SK-N-SH (cell line): ENCODE results near the gene PIR. TPM values are rescaled to one million over a fixed set of nuclear protein-coding genes. Genes with fewer than 3 reads are reported as not detected.

Experiments used
- CTCF ChIA-PET: fragments of 300-600, 350-600 bp; formaldehyde crosslinking; extraction: SDS; loops from one replicate; lab custom pipeline; 2021; lab: Yijun Ruan, JAX
- POLR2A ChIA-PET: fragments of 350-600 bp; sonication (Branson Sonifier 250); formaldehyde crosslinking; extraction: SDS; loops from one replicate; lab custom pipeline; 2020; ENCODE audit warnings: antibody characterized with exemption, inconsistent platforms; lab: Yijun Ruan, JAX
- DNase-seq: peaks from one replicate; pipeline ENCODE4 v3.0.0; 2012
- H2AFZ ChIP-seq: fragments of 200-600 bp; sonication (generic); 2 replicates; pipeline ENCODE4 v1.8.1; 2016; ENCODE audit warnings: antibody characterized with exemption, mild to moderate bottlenecking, low read depth
- H3F3A ChIP-seq: fragments of 200-600 bp; sonication (generic); replicated peaks from 2 replicates; pipeline ENCODE3; 2016; ENCODE audit warnings: antibody characterized with exemption, mild to moderate bottlenecking; ENCODE audit not compliant: insufficient read depth
- H3K27ac ChIP-seq, 2 experiments: fragments of 200-500 bp in 1 of 2; fragments of 200-600 bp in 1 of 2; sonication (Bioruptor generic) in 1 of 2; sonication (generic), shearing (Covaris generic) in 1 of 2; 2 replicates each; pipeline versions ENCODE4 v1.5.1 to v1.6.1; 2014 to 2016; ENCODE audit warnings: low read depth in 2 of 2, inconsistent platforms in 1 of 2, low read length in 1 of 2, mild to moderate bottlenecking in 1 of 2, mixed read lengths in 1 of 2
- H3K27me3 ChIP-seq: fragments of 200-600 bp; sonication (generic), shearing (Covaris generic); 2 replicates; pipeline ENCODE4 v1.6.1; 2016; ENCODE audit warnings: mixed run types; ENCODE audit not compliant: insufficient read depth
- H3K36me3 ChIP-seq, 2 experiments: fragments of 200-500 bp in 1 of 2; fragments of 200-600 bp in 1 of 2; sonication (Bioruptor generic) in 1 of 2; sonication (generic) in 1 of 2; replicated peaks in 1 of 2; 2 replicates each; pipeline versions ENCODE3 to v1.5.1; 2014 to 2016; ENCODE audit warnings: low read length in 1 of 2, mild to moderate bottlenecking in 1 of 2; ENCODE audit not compliant: insufficient read depth in 2 of 2, control insufficient read depth in 1 of 2
- H3K4me1 ChIP-seq, 2 experiments: fragments of 200-500 bp in 1 of 2; fragments of 200-600 bp in 1 of 2; sonication (Bioruptor generic) in 1 of 2; sonication (generic), shearing (Covaris generic) in 1 of 2; 2 replicates each; pipeline versions ENCODE4 v1.5.1 to v1.6.1; 2014 to 2016; ENCODE audit warnings: low read depth in 1 of 2, low read length in 1 of 2, mixed run types in 1 of 2; ENCODE audit not compliant: insufficient read depth in 2 of 2, control insufficient read depth in 1 of 2
- H3K4me2 ChIP-seq: fragments of 200-600 bp; sonication (generic), shearing (Covaris generic); 2 replicates; pipeline ENCODE4 v1.6.1; 2017; ENCODE audit warnings: mixed run types
- H3K4me3 ChIP-seq, 2 experiments: fragments of 200-500 bp in 1 of 2; fragments of 200-600 bp in 1 of 2; sonication (Bioruptor generic) in 1 of 2; sonication (generic), shearing (Covaris generic) in 1 of 2; 2 replicates each; pipeline versions ENCODE4 v1.5.1 to v1.8.1; 2014 to 2016; ENCODE audit warnings: low read depth in 2 of 2, inconsistent platforms in 1 of 2, low read length in 1 of 2, mild to moderate bottlenecking in 1 of 2, mixed read lengths in 1 of 2, moderate library complexity in 1 of 2
- H3K79me2 ChIP-seq: fragments of 200-600 bp; sonication (generic); 2 replicates; pipeline ENCODE4 v1.8.1; 2017; ENCODE audit warnings: mild to moderate bottlenecking; ENCODE audit not compliant: insufficient read depth
- H3K9ac ChIP-seq: fragments of 200-600 bp; sonication (generic); 2 replicates; pipeline ENCODE4 v1.6.1; 2017; ENCODE audit warnings: mixed run types
- H3K9me2 ChIP-seq: fragments of 200-600 bp; sonication (generic); 2 replicates; pipeline ENCODE4 v1.6.1; 2017; ENCODE audit warnings: mixed run types
- H3K9me3 ChIP-seq: fragments of 200-600 bp; sonication (generic); 2 replicates; pipeline ENCODE4 v1.6.1; 2017; ENCODE audit warnings: mixed run types, mild to moderate bottlenecking, moderate library complexity
- H4K20me1 ChIP-seq: fragments of 200-600 bp; sonication (generic); 2 replicates; pipeline ENCODE4 v1.6.1; 2017; ENCODE audit warnings: mild to moderate bottlenecking, mixed run types; ENCODE audit not compliant: insufficient read depth
- CHD2 ChIP-seq: fragments of 150-350 bp; IDR thresholded peaks from 2 replicates; pipeline ENCODE4 v1.6.1; 2018; ENCODE audit warnings: low read length; ENCODE audit not compliant: partially characterized antibody
- CTCF ChIP-seq: fragments of 200-600 bp; sonication (generic); IDR thresholded peaks from 2 replicates; pipeline ENCODE4 v1.6.1; 2017; ENCODE audit warnings: antibody characterized with exemption, mild to moderate bottlenecking, moderate library complexity
- EZH2phosphoT487 ChIP-seq: fragments of 200-600 bp; sonication (generic); IDR thresholded peaks from 2 replicates; pipeline ENCODE4 v1.6.1; 2017; ENCODE audit warnings: low read depth, mixed run types, mild to moderate bottlenecking, antibody characterized with exemption, moderate library complexity, borderline replicate concordance
- FOXM1 ChIP-seq: IDR thresholded peaks from 2 replicates; pipeline ENCODE4 v1.4.0; 2012; ENCODE audit warnings: low read depth, mild to moderate bottlenecking
- GATA2 ChIP-seq: sonication (generic); formaldehyde crosslinking; IDR thresholded peaks from 2 replicates; pipeline ENCODE4 v1.5.0; 2020; ENCODE audit warnings: mild to moderate bottlenecking, missing genetic modification reagents
- IRF3 ChIP-seq: fragments of 150-350 bp; IDR thresholded peaks from 2 replicates; pipeline ENCODE4 v1.6.1; 2016; ENCODE audit warnings: mild to moderate bottlenecking, low read depth, low read length
- MEF2A ChIP-seq: IDR thresholded peaks from 2 replicates; pipeline ENCODE4 v1.4.0; 2012; ENCODE audit warnings: low read depth, borderline replicate concordance
- NFIC ChIP-seq: IDR thresholded peaks from 2 replicates; pipeline ENCODE4 v1.4.0; 2012; ENCODE audit warnings: borderline replicate concordance
- NRF1 ChIP-seq: IDR thresholded peaks from 2 replicates; pipeline ENCODE4 v1.6.1; 2012; ENCODE audit warnings: low read depth, mild to moderate bottlenecking, low read length
- POLR2AphosphoS5 ChIP-seq: IDR thresholded peaks from 2 replicates; pipeline ENCODE4 v1.6.1; 2012; ENCODE audit warnings: low read depth, low read length
- RFX5 ChIP-seq: IDR thresholded peaks from 2 replicates; pipeline ENCODE4 v1.6.1; 2012; ENCODE audit warnings: mild to moderate bottlenecking, improper control_type of control experiment, low read length
- RXRA ChIP-seq: IDR thresholded peaks from 2 replicates; pipeline ENCODE4 v1.4.0; 2012; ENCODE audit warnings: low read depth, mild to moderate bottlenecking, borderline replicate concordance
- SIN3A ChIP-seq: IDR thresholded peaks from 2 replicates; pipeline ENCODE4 v1.6.1; 2012; ENCODE audit warnings: low read depth, mild to moderate bottlenecking, low read length, moderate library complexity, borderline replicate concordance
- TCF12 ChIP-seq: IDR thresholded peaks from 2 replicates; pipeline ENCODE4 v1.4.0; 2012
- USF1 ChIP-seq: IDR thresholded peaks from 2 replicates; pipeline ENCODE4 v1.4.0; 2012; ENCODE audit warnings: low read depth, borderline replicate concordance
- ZBTB33 ChIP-seq: IDR thresholded peaks from 2 replicates; pipeline ENCODE4 v1.4.0; 2012; ENCODE audit warnings: low read depth, borderline replicate concordance
- WGBS: methylation state at CpG from one replicate; pipeline ENCODE4 v1.1.6; 2017; ENCODE audit warnings: low lambda C conversion rate; 5-methylcytosine and 5-hydroxymethylcytosine counted together
- polyA plus RNA-seq, 3 experiments: library from polyadenylated mRNA; depleted of rRNA; stranded (reverse); fragments of >200 nt; gene quantifications; 2 replicates each; pipeline ENCODE4 v1.2.3, GENCODE V29; 2012
- TF ChIP-seq, protein P1 (sequence below): IDR thresholded peaks from 2 replicates; pipeline ENCODE4 v1.6.1; 2012; ENCODE audit warnings: mild to moderate bottlenecking, low read depth, low read length, moderate library complexity

Gene PIR
- polyA plus RNA-seq, 1 of the 3 experiments (the other 2 are of a cell fraction) = 12.3 TPM

- Histone ChIP-seq H3K4me1 (no peaks in the 10 kb centered on the region), H3K9me3 (no peaks in the 10 kb centered on the region), H4K20me1 (no peaks in the 10 kb centered on the region), H3K4me3 (no peak overlapping the region), H3K27ac (no peak overlapping the region), H3F3A (no peaks in the 10 kb centered on the region), H3K27me3 (no peaks in the 10 kb centered on the region), H3K36me3 (no peaks in the 10 kb centered on the region), H3K9me2 (no peaks in the 10 kb centered on the region), H3K4me2 (no peak overlapping the region), H2AFZ (no peak overlapping the region), H3K9ac (no peak overlapping the region), H3K79me2 (no peaks in the 10 kb centered on the region)
- WGBS = 42% methylated on average over 2 of the region's 2 CpGs
- no peak for DNase-seq
- POLR2A ChIA-PET = no interaction called here
- CTCF ChIA-PET = interaction anchor here (1.4 kb wide), 1 partner anchor 9 kb away, joined by 6 read pairs; no protein-coding TSS in a partner anchor
- TF ChIP-seq EZH2phosphoT487 (no peak), FOXM1 (no peak), TCF12 (no peak), NFIC (no peak), CTCF (no peak), CHD2 (no peak), MEF2A (no peak), GATA2 (CRISPR knock-in tag) (no peak), RXRA (no peak), NRF1 (no peak), IRF3 (no peak), SIN3A (no peak), RFX5 (no peak), POLR2AphosphoS5 (no peak), ZBTB33 (no peak), USF1 (no peak)
- TF ChIP-seq, protein P1, sequence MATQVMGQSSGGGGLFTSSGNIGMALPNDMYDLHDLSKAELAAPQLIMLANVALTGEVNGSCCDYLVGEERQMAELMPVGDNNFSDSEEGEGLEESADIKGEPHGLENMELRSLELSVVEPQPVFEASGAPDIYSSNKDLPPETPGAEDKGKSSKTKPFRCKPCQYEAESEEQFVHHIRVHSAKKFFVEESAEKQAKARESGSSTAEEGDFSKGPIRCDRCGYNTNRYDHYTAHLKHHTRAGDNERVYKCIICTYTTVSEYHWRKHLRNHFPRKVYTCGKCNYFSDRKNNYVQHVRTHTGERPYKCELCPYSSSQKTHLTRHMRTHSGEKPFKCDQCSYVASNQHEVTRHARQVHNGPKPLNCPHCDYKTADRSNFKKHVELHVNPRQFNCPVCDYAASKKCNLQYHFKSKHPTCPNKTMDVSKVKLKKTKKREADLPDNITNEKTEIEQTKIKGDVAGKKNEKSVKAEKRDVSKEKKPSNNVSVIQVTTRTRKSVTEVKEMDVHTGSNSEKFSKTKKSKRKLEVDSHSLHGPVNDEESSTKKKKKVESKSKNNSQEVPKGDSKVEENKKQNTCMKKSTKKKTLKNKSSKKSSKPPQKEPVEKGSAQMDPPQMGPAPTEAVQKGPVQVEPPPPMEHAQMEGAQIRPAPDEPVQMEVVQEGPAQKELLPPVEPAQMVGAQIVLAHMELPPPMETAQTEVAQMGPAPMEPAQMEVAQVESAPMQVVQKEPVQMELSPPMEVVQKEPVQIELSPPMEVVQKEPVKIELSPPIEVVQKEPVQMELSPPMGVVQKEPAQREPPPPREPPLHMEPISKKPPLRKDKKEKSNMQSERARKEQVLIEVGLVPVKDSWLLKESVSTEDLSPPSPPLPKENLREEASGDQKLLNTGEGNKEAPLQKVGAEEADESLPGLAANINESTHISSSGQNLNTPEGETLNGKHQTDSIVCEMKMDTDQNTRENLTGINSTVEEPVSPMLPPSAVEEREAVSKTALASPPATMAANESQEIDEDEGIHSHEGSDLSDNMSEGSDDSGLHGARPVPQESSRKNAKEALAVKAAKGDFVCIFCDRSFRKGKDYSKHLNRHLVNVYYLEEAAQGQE = no peak
Observed at GRCh38 chrX:15358533-15358932, 134.6 kb downstream of the PIR start.
